Anterior cingulate cortex (tissue), 58 donors: Measurements from ENCODE around the gene CCSER2.
"Not testable (repeated sequence)": the region's sequence is repeated elsewhere in the genome, so short reads cannot be mapped to it uniquely, and the experiment has no call there.

ENCODE experiments used
- DNase-seq, 58 donors: peaks; one replicate each; lab custom pipeline; 2025; lab: John Stamatoyannopoulos, UW

The CCSER2 gene

GRCh38 chr10:84429926-84430520, 101.6 kb downstream of the CCSER2 start:
- peak in 28 of 58 donors; percentile 3 to 52 (median 26) for DNase-seq

GRCh38 chr10:84432891-84433290, 104.5 kb downstream of the CCSER2 start:
- DNase-seq = no peak

GRCh38 chr10:84440781-84441180, 112.4 kb downstream of the CCSER2 start:
- DNase-seq = no peak

GRCh38 chr10:84447701-84448400, 119.5 kb downstream of the CCSER2 start:
- DNase-seq = peak in 2 of 58 donors; percentile 6 to 15

- not testable (repeated sequence) for DNase-seq
Measured at GRCh38 chr10:84449351-84449750, 121.0 kb downstream of the CCSER2 start.

- peak in 15 of 58 donors; percentile 5 to 83 (median 12) for DNase-seq
Measured at GRCh38 chr10:84452003-84452402, 123.6 kb downstream of the CCSER2 start.

- DNase-seq = peak in 1 of 58 donors; percentile 3
Measured at GRCh38 chr10:84453303-84453702, 124.9 kb downstream of the CCSER2 start.

- no peak for DNase-seq
Measured at GRCh38 chr10:84456126-84456525, 127.7 kb downstream of the CCSER2 start.

GRCh38 chr10:84460520-84460919, 132.1 kb downstream of the CCSER2 start:
- no peak for DNase-seq

GRCh38 chr10:84469470-84469869, 141.1 kb downstream of the CCSER2 start:
- no peak for DNase-seq

- no peak for DNase-seq
Measured at GRCh38 chr10:84473136-84473535, 144.7 kb downstream of the CCSER2 start.

GRCh38 chr10:84477398-84478128, 149.2 kb downstream of the CCSER2 start:
- no peak for DNase-seq

GRCh38 chr10:84478151-84478550, 149.8 kb downstream of the CCSER2 start:
- no peak for DNase-seq

- no peak for DNase-seq
Measured at GRCh38 chr10:84478679-84479078, 150.3 kb downstream of the CCSER2 start.

GRCh38 chr10:84484541-84484940, 156.2 kb downstream of the CCSER2 start:
- DNase-seq = no peak

- DNase-seq = no peak
Measured at GRCh38 chr10:84493361-84493760, 165.0 kb downstream of the CCSER2 start.

GRCh38 chr10:84493951-84494848, 165.8 kb downstream of the CCSER2 start:
- DNase-seq = no peak

GRCh38 chr10:84494849-84495180, 166.4 kb downstream of the CCSER2 start:
- no peak for DNase-seq

- no peak for DNase-seq
Measured at GRCh38 chr10:84497978-84498377, 169.6 kb downstream of the CCSER2 start.

GRCh38 chr10:84499039-84499438, 170.7 kb downstream of the CCSER2 start:
- DNase-seq = not testable (repeated sequence)

- no peak for DNase-seq
Measured at GRCh38 chr10:84499846-84500245, 171.5 kb downstream of the CCSER2 start.
